Activated T-cell treated with anti-CD3 and anti-CD28 coated beads, Interleukin-2, amount 50 U/mL, for 48 hours (primary cell): ENCODE data around the gene GAR1.
"Not testable (repeated sequence)": the region's sequence is repeated elsewhere in the genome, so short reads cannot be mapped to it uniquely, and the experiment has no call there.

Experiments
- DNase-seq, 2 experiments: peaks; one replicate each; pipeline ENCODE4 v3.0.0-alpha.2; 2020

GAR1 gene

DNA sequence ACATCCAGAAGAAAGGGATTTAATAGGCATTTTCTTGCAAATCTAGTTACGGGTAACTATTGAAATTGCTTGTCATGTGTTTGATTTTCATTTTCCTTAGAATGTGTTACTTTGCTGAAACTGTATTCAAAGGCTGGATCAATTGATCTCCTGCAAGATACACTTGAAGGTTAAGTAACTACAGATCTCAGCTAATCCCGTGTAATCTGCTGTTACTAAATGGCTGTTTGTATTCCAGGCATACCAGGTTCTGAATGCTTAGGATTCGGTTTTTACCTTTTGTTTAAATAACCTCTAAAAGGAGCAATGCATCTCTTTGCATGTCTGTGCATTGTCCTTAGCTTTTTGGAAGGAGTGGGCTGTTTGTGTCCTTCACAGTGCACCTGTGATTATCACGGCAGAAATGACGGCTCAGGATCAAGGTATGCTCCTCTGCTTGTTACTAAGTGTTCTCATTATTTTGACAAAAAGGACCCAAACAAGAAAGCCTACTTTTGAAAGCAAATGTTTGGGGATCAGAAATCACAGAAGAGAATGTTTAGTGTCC, 32.4 kb downstream of the GAR1 start, which contains the start of gene LRIT3:
TSS of gene LRIT3 (plus strand) at position 212 of the 547 bp plus-strand sequence. CDS start at position 307, 95 bp downstream.
- DNase-seq: no peak

DNA sequence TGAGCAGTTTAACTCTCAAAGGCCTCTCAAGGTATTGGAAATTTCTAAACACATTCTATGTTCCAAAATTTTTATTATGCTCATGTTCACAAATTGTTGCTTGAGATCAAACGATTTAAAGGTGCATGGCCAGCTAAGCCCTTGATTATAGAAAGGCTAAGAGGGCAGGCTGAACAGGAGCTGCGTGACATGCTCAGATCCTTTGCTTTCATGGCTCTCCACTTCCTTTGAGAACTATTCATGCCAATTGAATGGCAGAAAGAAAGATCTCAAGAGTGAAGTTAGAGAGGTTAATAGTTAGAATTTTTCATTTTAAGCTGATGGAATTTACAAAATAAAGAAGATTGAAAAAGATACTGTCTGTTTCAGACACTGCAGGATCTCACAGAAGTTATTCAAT, 32.9 kb downstream of the GAR1 start:
- DNase-seq: no peak

DNA sequence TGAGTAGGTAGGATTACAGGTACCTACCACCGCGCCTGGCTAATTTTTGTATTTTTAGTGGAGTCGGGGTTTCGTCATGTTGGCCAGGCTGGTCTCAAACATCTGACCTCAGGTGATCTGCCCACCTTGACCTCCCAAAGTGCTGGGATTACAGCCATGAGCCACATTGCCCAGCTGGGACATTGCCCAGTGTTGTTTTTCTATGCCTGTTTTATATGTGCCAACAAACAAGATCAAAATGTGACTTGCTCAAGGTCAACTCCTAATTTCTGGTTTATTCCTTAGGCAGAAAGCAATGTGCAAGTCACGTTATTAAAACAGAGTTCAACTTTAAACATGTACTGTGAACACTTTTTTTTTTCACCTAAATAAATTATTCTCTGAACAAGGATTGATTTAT, 35.0 kb downstream of the GAR1 start:
- no peak for DNase-seq

DNA sequence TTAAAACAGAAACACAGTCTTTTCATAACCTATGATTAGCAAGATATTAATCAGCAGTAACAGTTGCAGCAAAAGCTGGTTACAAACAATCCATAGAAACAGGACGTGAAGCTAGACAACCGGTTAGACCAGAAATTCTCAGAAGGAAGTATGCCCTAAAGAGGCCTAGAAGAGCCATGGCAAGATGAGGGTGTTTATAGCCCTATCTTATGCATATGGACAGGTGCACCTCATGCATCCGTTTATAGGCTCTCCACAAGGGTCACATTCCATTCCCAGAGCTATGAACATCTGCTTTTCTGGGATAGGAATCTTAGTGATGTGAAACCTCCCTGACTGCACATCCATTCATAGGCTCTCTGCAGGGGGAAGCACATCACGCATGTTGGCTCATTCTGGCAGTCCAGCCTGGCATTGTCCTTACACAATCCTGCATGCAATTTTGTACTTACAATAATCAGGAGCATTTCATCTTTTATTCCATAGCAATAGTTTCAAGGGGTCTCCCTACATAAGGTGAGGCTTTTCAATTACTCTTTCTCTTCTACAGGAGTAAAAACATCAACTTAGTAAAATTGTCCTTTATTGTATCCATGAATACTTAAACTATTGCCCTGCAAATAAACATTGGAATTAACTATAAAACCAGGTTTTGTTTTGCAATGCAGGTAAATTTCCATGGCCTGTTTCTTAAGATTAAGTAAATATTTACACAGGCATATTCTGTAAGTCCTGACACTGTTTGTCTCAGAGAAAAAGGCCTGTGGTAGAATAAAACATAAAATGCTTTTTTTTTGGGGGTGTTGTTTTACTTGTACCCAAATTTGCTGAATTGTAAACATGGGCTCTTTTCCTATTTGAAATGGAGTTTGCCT, 44.1 kb downstream of the GAR1 start:
- not testable (repeated sequence) for DNase-seq

DNA sequence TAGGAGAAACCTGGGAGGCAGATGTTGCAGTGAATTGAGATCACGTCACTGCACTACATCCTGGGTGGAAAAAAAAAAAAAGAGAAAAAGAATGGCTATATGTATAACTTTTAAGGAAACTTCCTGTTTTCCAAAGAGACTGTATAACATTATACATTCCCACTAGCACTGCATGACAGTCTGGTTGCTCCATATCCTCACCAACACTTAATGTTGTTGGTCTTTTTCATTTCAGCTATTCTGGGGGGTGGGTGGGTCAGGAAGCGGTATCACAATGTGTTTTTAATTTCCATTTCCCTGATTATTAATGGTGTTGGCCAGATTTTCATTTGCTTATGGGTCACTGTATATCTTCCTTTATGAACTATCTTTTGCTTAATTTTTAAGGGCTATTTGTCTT, 45.7 kb downstream of the GAR1 start:
- no peak for DNase-seq

DNA sequence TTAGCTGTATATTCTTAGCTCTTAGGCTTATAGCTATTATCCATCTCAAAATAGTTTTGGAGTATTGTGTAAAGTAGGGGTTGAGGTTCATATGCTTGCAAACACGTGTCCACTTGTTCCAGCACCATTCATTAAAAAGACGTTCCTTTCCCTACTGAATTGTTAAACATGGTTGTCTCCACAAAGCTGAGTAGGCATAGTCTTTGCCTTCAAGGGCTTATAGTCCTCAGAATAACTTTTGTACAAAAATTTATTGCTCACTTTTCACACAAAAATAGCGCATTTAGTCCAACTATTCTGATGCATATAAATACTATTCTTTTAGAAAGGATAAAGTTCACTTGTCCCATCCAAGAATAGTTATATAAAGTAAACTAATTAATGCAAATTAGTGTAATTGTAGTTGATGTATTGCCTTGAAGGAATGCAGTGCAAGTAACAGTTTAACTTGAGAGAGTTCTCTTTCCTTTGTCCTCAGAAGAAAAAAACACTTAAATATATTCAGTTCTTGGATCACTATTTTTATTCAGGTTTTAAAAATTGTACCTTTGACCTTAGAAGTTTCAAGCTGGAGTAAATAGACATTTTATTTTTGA, 46.5 kb downstream of the GAR1 start:
- no peak for DNase-seq

DNA sequence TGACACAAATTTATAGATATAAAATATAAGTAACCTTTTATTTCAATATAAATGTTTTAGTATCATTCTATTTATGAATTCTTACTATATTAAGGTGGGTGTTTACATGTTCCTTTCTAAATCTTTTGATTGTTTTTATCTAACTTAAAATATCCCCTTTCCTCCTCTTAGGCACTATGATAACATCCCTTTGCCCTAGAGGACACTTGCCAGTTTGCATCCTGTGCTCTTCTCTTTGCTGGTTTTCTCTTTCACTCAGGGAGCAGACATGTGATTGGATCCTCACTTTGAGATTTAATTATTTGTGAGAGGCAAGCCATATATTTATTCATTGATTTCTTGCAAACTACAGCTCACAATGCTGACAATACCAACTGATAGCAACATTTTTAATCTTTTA, 48.6 kb downstream of the GAR1 start:
- DNase-seq: no peak

DNA sequence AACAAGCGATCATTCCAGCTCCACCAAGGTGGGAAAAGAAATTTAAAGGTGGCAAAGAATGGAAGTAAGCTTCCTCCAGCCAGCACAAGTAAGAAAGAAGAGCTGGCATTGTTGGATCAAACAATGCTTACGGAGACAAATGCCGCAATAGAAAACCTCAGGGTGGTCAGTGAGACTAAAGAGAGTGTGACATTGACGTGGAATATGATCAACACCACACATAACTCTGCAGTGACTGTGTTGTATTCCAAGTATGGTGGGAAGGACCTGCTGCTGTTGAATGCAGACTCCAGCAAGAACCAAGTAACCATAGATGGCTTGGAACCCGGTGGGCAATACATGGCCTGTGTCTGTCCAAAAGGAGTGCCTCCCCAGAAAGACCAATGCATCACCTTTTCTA, 54.5 kb downstream of the GAR1 start:
- DNase-seq: no peak

DNA sequence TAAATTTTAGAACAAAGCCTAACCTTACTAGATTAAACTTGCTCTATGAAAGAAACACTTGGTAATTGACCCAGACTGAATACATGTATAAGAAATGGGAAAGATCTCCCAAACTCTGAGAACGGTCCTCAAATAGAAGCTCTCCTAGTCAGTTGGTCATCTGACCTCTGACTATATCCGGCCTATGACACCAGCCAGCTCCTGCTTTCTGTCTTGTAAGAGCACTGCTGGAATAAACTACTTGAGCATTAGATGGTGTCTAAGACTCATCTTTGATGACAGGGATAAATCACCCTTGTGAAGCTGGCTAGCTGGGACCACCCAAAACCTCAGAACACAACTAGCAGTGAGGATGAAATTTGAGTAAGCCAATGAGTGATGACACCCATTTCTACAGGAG, 56.5 kb downstream of the GAR1 start:
- no peak for DNase-seq

DNA sequence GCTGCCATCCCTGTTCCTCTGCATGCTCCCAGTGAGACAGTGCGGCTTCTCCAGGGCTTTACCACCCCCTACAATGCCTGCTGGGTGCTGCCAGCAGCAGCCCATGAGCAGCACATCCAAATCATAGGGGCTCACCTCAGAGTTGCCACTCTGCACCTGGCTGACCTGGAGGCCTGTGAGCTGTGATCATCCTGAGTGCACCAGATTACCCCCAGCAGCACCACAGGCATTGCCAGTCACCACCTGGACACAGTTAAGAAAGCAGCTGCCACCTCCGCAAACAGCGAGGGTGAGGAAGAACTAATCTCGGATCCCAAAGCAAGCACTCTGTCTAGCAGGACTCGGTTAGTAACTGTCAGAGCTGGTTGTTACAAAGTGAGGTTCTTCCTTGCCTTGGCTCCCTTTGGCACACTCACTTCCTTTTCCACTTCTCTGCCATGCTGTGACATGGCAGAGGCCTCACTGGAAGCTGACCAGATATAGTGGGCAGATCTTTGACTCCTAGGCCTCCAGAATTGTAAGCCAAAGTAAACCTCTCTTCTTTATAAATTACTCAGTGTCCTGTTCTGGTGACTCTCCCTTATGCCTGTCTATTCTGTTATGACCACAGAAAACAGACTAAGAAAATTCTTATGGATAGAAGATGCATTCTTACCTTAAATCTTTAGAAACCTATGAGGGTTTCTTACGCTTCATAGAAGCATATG, 57.5 kb downstream of the GAR1 start:
- DNase-seq: no peak

DNA sequence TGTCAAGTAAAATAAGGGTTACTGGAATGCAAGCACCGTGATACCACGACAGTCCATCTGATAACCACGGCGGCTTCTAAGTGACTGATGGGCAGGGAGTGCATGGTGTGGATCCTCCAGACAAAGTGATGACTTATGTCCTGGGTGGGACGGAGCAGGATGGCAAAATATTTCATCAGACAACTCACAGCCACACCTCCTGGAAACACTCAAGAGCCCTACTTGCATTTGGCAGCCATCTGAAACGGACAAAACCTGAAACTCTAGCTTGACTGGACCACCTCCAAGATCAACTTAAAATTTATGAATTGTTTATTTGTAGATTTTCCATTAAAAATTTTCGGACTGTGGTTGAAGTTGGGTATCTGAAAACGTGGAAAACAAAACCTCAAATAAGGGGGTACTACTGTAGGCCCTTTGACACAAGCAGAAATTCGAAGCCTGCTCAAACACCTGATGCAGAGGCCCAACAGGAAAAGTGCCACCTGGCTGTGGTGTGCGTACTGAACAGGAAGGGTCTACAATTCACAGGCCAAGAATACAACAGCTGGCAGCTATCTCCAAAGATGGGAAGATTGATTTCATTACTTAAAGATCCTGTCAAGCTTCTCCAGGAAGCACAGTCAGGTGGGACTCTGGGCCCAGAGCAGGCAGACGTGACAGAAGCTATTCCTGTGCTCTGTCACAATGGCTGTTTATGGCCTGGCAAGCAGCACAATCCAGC, 58.4 kb downstream of the GAR1 start:
- DNase-seq: no peak
